A673 (cell line): Measurements from ENCODE around the gene KCNAB2.

Source experiments
- EZH2 ChIP-seq: fragments of 200-600 bp; sonication (generic); IDR thresholded peaks from 2 replicates; pipeline ENCODE4 v1.6.1; 2017; ENCODE audit warnings: borderline replicate concordance, low read depth, mild to moderate bottlenecking, mixed read lengths, antibody characterized with exemption, low read length; ENCODE audit not compliant: poor library complexity, severe bottlenecking
- TF ChIP-seq, protein P1 (sequence below): fragments of 300-800, 200-600 bp; sonication (generic); conservative IDR thresholded peaks from 2 replicates; pipeline ENCODE4 v1.5.1; 2017; ENCODE audit warnings: low read depth, mild to moderate bottlenecking, antibody characterized with exemption, low read length, moderate library complexity, mixed read lengths

DNA sequence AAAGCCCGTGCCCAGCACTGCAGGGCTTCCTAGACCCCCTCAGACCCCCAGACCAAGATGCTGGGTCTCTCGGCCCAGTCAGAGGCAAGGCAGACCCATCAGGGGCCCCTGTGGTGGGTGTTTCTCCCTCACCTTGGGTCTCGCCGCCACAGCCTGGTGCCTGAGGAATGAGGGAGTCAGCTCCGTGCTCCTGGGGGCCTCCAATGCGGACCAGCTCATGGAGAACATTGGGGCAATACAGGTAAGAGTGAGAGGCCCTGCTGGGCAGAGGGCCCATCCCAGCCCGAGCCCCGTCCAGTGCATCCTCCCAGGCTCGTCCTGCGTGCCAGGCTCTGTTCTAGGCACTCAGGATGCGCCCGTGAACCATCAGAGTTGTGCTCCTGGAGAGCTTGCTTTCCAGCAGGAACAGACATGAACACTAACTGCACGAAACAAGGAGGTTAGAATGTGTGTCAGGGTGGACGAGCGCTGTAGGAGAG lies 51.5 kb downstream of the KCNAB2 start:
- TF ChIP-seq, protein P1, sequence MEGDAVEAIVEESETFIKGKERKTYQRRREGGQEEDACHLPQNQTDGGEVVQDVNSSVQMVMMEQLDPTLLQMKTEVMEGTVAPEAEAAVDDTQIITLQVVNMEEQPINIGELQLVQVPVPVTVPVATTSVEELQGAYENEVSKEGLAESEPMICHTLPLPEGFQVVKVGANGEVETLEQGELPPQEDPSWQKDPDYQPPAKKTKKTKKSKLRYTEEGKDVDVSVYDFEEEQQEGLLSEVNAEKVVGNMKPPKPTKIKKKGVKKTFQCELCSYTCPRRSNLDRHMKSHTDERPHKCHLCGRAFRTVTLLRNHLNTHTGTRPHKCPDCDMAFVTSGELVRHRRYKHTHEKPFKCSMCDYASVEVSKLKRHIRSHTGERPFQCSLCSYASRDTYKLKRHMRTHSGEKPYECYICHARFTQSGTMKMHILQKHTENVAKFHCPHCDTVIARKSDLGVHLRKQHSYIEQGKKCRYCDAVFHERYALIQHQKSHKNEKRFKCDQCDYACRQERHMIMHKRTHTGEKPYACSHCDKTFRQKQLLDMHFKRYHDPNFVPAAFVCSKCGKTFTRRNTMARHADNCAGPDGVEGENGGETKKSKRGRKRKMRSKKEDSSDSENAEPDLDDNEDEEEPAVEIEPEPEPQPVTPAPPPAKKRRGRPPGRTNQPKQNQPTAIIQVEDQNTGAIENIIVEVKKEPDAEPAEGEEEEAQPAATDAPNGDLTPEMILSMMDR = no peak
- no peak for TF ChIP-seq EZH2
